ENCODE measurements around the gene PIGA.

PIGA gene

GRCh38 chrX:15299941-15300851, 35.1 kb downstream of the PIGA start:
- peak; percentile 16 for DNase-seq (ENCODE audit: extremely low spot score)
- POLR2A ChIA-PET, result no interaction called here
- TF ChIP-seq FOXA1 (IDR thresholded peaks at IDR 0.05), result no peak
- no peak for TF ChIP-seq L3MBTL2 (conservative IDR thresholded peaks at IDR 0.05)
- TF ChIP-seq PKNOX1 (IDR thresholded peaks at IDR 0.05), result no peak
- no peak for TF ChIP-seq ELF4 (IDR thresholded peaks at IDR 0.05)
- TF ChIP-seq FOXM1 (IDR thresholded peaks at IDR 0.05; ENCODE audit: borderline replicate concordance), result no peak
- TF ChIP-seq TARDBP (IDR thresholded peaks at IDR 0.05), result no peak
- TF ChIP-seq HDGF (IDR thresholded peaks at IDR 0.05; ENCODE audit: borderline replicate concordance), result no peak
- no peak for TF ChIP-seq ZNF384 (IDR thresholded peaks at IDR 0.05)
- no peak for TF ChIP-seq LEF1 (IDR thresholded peaks at IDR 0.05; ENCODE audit: borderline replicate concordance)
- no peak for TF ChIP-seq NFRKB (IDR thresholded peaks at IDR 0.05)
- no peak for TF ChIP-seq FOXK2 (IDR thresholded peaks at IDR 0.05)
- CTCF ChIA-PET, result interaction anchor here (0.6 to 1.3 kb wide), 4 partner anchors 9 to 167 kb away, joined by 3 to 7 read pairs (median 4); no protein-coding TSS in a partner anchor

GRCh38 chrX:15298780-15299179, 36.5 kb downstream of the PIGA start:
- TF ChIP-seq L3MBTL2 (conservative IDR thresholded peaks at IDR 0.05) (no peak), FOXA1 (IDR thresholded peaks at IDR 0.05) (no peak), ELF4 (IDR thresholded peaks at IDR 0.05) (no peak), TARDBP (IDR thresholded peaks at IDR 0.05) (no peak), SUZ12 (IDR thresholded peaks at IDR 0.05) (no peak), CTBP1 (IDR thresholded peaks at IDR 0.05; ENCODE audit: borderline replicate concordance) (no peak), FOXM1 (IDR thresholded peaks at IDR 0.05; ENCODE audit: borderline replicate concordance) (no peak), HDGF (IDR thresholded peaks at IDR 0.05; ENCODE audit: borderline replicate concordance) (no peak), FOXK2 (IDR thresholded peaks at IDR 0.05) (no peak), ZNF384 (IDR thresholded peaks at IDR 0.05) (no peak), NFRKB (IDR thresholded peaks at IDR 0.05) (no peak), LEF1 (IDR thresholded peaks at IDR 0.05; ENCODE audit: borderline replicate concordance) (no peak), ARNT (IDR thresholded peaks at IDR 0.05) (no peak)
- ChIA-PET POLR2A (no interaction called here), CTCF (interaction anchor here (0.8 kb wide), 1 partner anchor 170 kb away, joined by 3 read pairs; no protein-coding TSS in a partner anchor)
- DNase-seq (ENCODE audit: extremely low spot score), result no peak

GRCh38 chrX:15298201-15298600, 37.1 kb downstream of the PIGA start:
- TF ChIP-seq NFRKB (IDR thresholded peaks at IDR 0.05) (no peak), FOXM1 (IDR thresholded peaks at IDR 0.05; ENCODE audit: borderline replicate concordance) (no peak), L3MBTL2 (conservative IDR thresholded peaks at IDR 0.05) (no peak), FOXK2 (IDR thresholded peaks at IDR 0.05) (no peak), SUZ12 (IDR thresholded peaks at IDR 0.05) (no peak), BHLHE40 (IDR thresholded peaks at IDR 0.05; ENCODE audit: borderline replicate concordance) (no peak), HDGF (IDR thresholded peaks at IDR 0.05; ENCODE audit: borderline replicate concordance) (no peak)
- CTCF ChIA-PET, result interaction anchor here (0.8 kb wide), 1 partner anchor 170 kb away, joined by 3 read pairs; no protein-coding TSS in a partner anchor
- DNase-seq (ENCODE audit: extremely low spot score), result no peak
- POLR2A ChIA-PET, result no interaction called here

GRCh38 chrX:15293451-15293850, 41.9 kb downstream of the PIGA start:
- TF ChIP-seq SUZ12 (IDR thresholded peaks at IDR 0.05), result no peak
- no peak for TF ChIP-seq SP1 (IDR thresholded peaks at IDR 0.05)
- no peak for TF ChIP-seq TARDBP (IDR thresholded peaks at IDR 0.05)
- TF ChIP-seq ELF4 (IDR thresholded peaks at IDR 0.05), result no peak
- TF ChIP-seq CTBP1 (IDR thresholded peaks at IDR 0.05; ENCODE audit: borderline replicate concordance), result no peak
- no peak for TF ChIP-seq FOXA1 (IDR thresholded peaks at IDR 0.05)
- TF ChIP-seq ZNF384 (IDR thresholded peaks at IDR 0.05), result no peak
- TF ChIP-seq FOXM1 (IDR thresholded peaks at IDR 0.05; ENCODE audit: borderline replicate concordance), result no peak
- no peak for TF ChIP-seq HDGF (IDR thresholded peaks at IDR 0.05; ENCODE audit: borderline replicate concordance)
- TF ChIP-seq NFRKB (IDR thresholded peaks at IDR 0.05), result no peak
- no peak for TF ChIP-seq FOXK2 (IDR thresholded peaks at IDR 0.05)
- no peak for TF ChIP-seq L3MBTL2 (conservative IDR thresholded peaks at IDR 0.05)
- no peak for TF ChIP-seq ARNT (IDR thresholded peaks at IDR 0.05)
- no peak for TF ChIP-seq LEF1 (IDR thresholded peaks at IDR 0.05; ENCODE audit: borderline replicate concordance)
- CTCF ChIA-PET, result no interaction called here

GRCh38 chrX:15292861-15293260, 42.5 kb downstream of the PIGA start:
- DNase-seq (ENCODE audit: extremely low spot score), result no peak
- ChIA-PET CTCF (no interaction called here), POLR2A (no interaction called here)

More at GRCh38 chrX:15293451-15293850, 41.9 kb downstream of the PIGA start:
- no peak for DNase-seq (ENCODE audit: extremely low spot score)
- POLR2A ChIA-PET, result no interaction called here

GRCh38 chrX:15277604-15278003, 57.7 kb downstream of the PIGA start:
- POLR2A ChIA-PET, result no interaction called here
- TF ChIP-seq BHLHE40 (IDR thresholded peaks at IDR 0.05; ENCODE audit: borderline replicate concordance), result no peak
- no peak for TF ChIP-seq FOXA1 (IDR thresholded peaks at IDR 0.05)
- TF ChIP-seq PKNOX1 (IDR thresholded peaks at IDR 0.05), result no peak
- no peak for TF ChIP-seq SUZ12 (IDR thresholded peaks at IDR 0.05)
- no peak for TF ChIP-seq L3MBTL2 (conservative IDR thresholded peaks at IDR 0.05)
- no peak for TF ChIP-seq FOXK2 (IDR thresholded peaks at IDR 0.05)
- TF ChIP-seq ARNT (IDR thresholded peaks at IDR 0.05), result no peak
- no peak for TF ChIP-seq NFRKB (IDR thresholded peaks at IDR 0.05)
- no peak for TF ChIP-seq ZNF384 (IDR thresholded peaks at IDR 0.05)
- no peak for TF ChIP-seq TARDBP (IDR thresholded peaks at IDR 0.05)
- TF ChIP-seq HDGF (IDR thresholded peaks at IDR 0.05; ENCODE audit: borderline replicate concordance), result no peak
- TF ChIP-seq LEF1 (IDR thresholded peaks at IDR 0.05; ENCODE audit: borderline replicate concordance), result no peak
- no peak for TF ChIP-seq SP1 (IDR thresholded peaks at IDR 0.05)
- TF ChIP-seq ELF4 (IDR thresholded peaks at IDR 0.05), result no peak
- no peak for TF ChIP-seq FOXM1 (IDR thresholded peaks at IDR 0.05; ENCODE audit: borderline replicate concordance)
- no peak for TF ChIP-seq CTBP1 (IDR thresholded peaks at IDR 0.05; ENCODE audit: borderline replicate concordance)
- CTCF ChIA-PET, result no interaction called here
- no peak for DNase-seq (ENCODE audit: extremely low spot score)

More at GRCh38 chrX:15292861-15293260, 42.5 kb downstream of the PIGA start:
- no peak for TF ChIP-seq SP1 (IDR thresholded peaks at IDR 0.05)
- TF ChIP-seq HDGF (IDR thresholded peaks at IDR 0.05; ENCODE audit: borderline replicate concordance), result no peak
- no peak for TF ChIP-seq FOXA1 (IDR thresholded peaks at IDR 0.05)
- TF ChIP-seq CTBP1 (IDR thresholded peaks at IDR 0.05; ENCODE audit: borderline replicate concordance), result no peak
- TF ChIP-seq ZNF384 (IDR thresholded peaks at IDR 0.05), result no peak

Data from HEK293T (cell line).